ENCODE measurements around the gene CD200R1. TPM values are rescaled to one million over a fixed set of nuclear protein-coding genes. Genes with fewer than 3 reads are reported as not detected.
A peak's percentile ranks its signal among the peaks of the same experiment; 100 is the strongest.

The CD200R1 gene
- total and polyA plus RNA-seq, 2 donors (not counting 1 experiment from before 2014, with no cell fraction given), result 0.17 to 1.1 TPM

- no peak for TF ChIP-seq EZH2 (IDR thresholded peaks at IDR 0.05; ENCODE audit: low read length, missing control alignments)
- no peak for TF ChIP-seq CTCF (conservative IDR thresholded peaks at IDR 0.05 in 1 of 2, IDR thresholded peaks at IDR 0.05 in 1 of 2; ENCODE audit: low read depth in 1 of 2, low read length in 2 of 2)
- Histone ChIP-seq H3K9ac (ENCODE audit: insufficient read depth, low read length) (no peak overlapping the region), H4K20me1 (ENCODE audit: control insufficient read depth, extremely low read depth, insufficient read depth, low read length) (no peaks in the 10 kb centered on the region)
These were observed 66.7 kb downstream of the CD200R1 start for GRCh38 chr3:112908252-112908651.

GRCh38 chr3:112904786-112905185, 70.1 kb downstream of the CD200R1 start:
- TF ChIP-seq EZH2 (IDR thresholded peaks at IDR 0.05; ENCODE audit: low read length, missing control alignments) (no peak), CTCF (conservative IDR thresholded peaks at IDR 0.05 in 1 of 2, IDR thresholded peaks at IDR 0.05 in 1 of 2; ENCODE audit: low read depth in 1 of 2, low read length in 2 of 2) (no peak)

More at GRCh38 chr3:112908252-112908651, 66.7 kb downstream of the CD200R1 start:
- no peaks in the 10 kb centered on the region for H3K36me3 ChIP-seq (ENCODE audit: control insufficient read depth, insufficient read depth, low read length)
- no peaks in the 10 kb centered on the region for H3K79me2 ChIP-seq (ENCODE audit: control insufficient read depth, insufficient read depth, low read length)
- H3K4me1 ChIP-seq (ENCODE audit: control insufficient read depth, extremely low read depth, insufficient read depth, low read length), result no peaks in the 10 kb centered on the region
- H3K4me2 ChIP-seq (ENCODE audit: extremely low read depth, insufficient read depth, low read length), result no peak overlapping the region
- H3K27me3 ChIP-seq (ENCODE audit: control insufficient read depth, insufficient read depth, low read length), result no peaks in the 10 kb centered on the region
- H3K27ac ChIP-seq (ENCODE audit: insufficient read depth, low read length), result no peak overlapping the region
- H3K4me3 ChIP-seq (replicated peaks in 1 of 4; ENCODE audit: control extremely low read depth in 1 of 4, insufficient read depth in 1 of 4, low read depth in 3 of 4, low read length in 4 of 4), result no peak overlapping the region
- DNase-seq (ENCODE audit: low read depth in 2 of 2), result no peak
- no peaks in the 10 kb centered on the region for H3K9me3 ChIP-seq (ENCODE audit: control insufficient read depth, insufficient read depth, low read depth, low read length)
- H2AFZ ChIP-seq (ENCODE audit: low read length), result no peak overlapping the region

GRCh38 chr3:112900113-112900512, 74.8 kb downstream of the CD200R1 start:
- H3K4me2 ChIP-seq (ENCODE audit: extremely low read depth, insufficient read depth, low read length), result no peak overlapping the region

More at GRCh38 chr3:112904786-112905185, 70.1 kb downstream of the CD200R1 start:
- no peaks in the 10 kb centered on the region for H3K27me3 ChIP-seq (ENCODE audit: control insufficient read depth, insufficient read depth, low read length)
- no peaks in the 10 kb centered on the region for H3K9me3 ChIP-seq (ENCODE audit: control insufficient read depth, insufficient read depth, low read depth, low read length)
- H3K27ac ChIP-seq (ENCODE audit: insufficient read depth, low read length), result no peak overlapping the region
- H4K20me1 ChIP-seq (ENCODE audit: control insufficient read depth, extremely low read depth, insufficient read depth, low read length), result no peaks in the 10 kb centered on the region
- H3K36me3 ChIP-seq (ENCODE audit: control insufficient read depth, insufficient read depth, low read length), result no peaks in the 10 kb centered on the region
- H3K4me3 ChIP-seq (replicated peaks in 1 of 4; ENCODE audit: control extremely low read depth in 1 of 4, insufficient read depth in 1 of 4, low read depth in 3 of 4, low read length in 4 of 4), result no peak overlapping the region
- H3K4me2 ChIP-seq (ENCODE audit: extremely low read depth, insufficient read depth, low read length), result no peak overlapping the region
- no peaks in the 10 kb centered on the region for H3K79me2 ChIP-seq (ENCODE audit: control insufficient read depth, insufficient read depth, low read length)
- no peak for DNase-seq (ENCODE audit: low read depth in 2 of 2)
- no peak overlapping the region for H3K9ac ChIP-seq (ENCODE audit: insufficient read depth, low read length)
- no peak overlapping the region for H2AFZ ChIP-seq (ENCODE audit: low read length)
- no peaks in the 10 kb centered on the region for H3K4me1 ChIP-seq (ENCODE audit: control insufficient read depth, extremely low read depth, insufficient read depth, low read length)

More at GRCh38 chr3:112900113-112900512, 74.8 kb downstream of the CD200R1 start:
- no peaks in the 10 kb centered on the region for H3K36me3 ChIP-seq (ENCODE audit: control insufficient read depth, insufficient read depth, low read length)
- H3K79me2 ChIP-seq (ENCODE audit: control insufficient read depth, insufficient read depth, low read length), result no peaks in the 10 kb centered on the region
- H2AFZ ChIP-seq (ENCODE audit: low read length), result peak overlapping the region; percentile 14
- H3K9ac ChIP-seq (ENCODE audit: insufficient read depth, low read length), result no peak overlapping the region
- H3K4me3 ChIP-seq (replicated peaks in 1 of 4; ENCODE audit: control extremely low read depth in 1 of 4, insufficient read depth in 1 of 4, low read depth in 3 of 4, low read length in 4 of 4), result no peak overlapping the region
- no peaks in the 10 kb centered on the region for H3K4me1 ChIP-seq (ENCODE audit: control insufficient read depth, extremely low read depth, insufficient read depth, low read length)
- DNase-seq (ENCODE audit: low read depth in 2 of 2), result peak; percentile 12 to 18
- no peaks in the 10 kb centered on the region for H3K9me3 ChIP-seq (ENCODE audit: control insufficient read depth, insufficient read depth, low read depth, low read length)
- H3K27me3 ChIP-seq (ENCODE audit: control insufficient read depth, insufficient read depth, low read length), result no peaks in the 10 kb centered on the region
- no peak overlapping the region for H3K27ac ChIP-seq (ENCODE audit: insufficient read depth, low read length)
- TF ChIP-seq CTCF (conservative IDR thresholded peaks at IDR 0.05 in 1 of 2, IDR thresholded peaks at IDR 0.05 in 1 of 2; ENCODE audit: low read depth in 1 of 2, low read length in 2 of 2) (no peak), EZH2 (IDR thresholded peaks at IDR 0.05; ENCODE audit: low read length, missing control alignments) (no peak)
- H4K20me1 ChIP-seq (ENCODE audit: control insufficient read depth, extremely low read depth, insufficient read depth, low read length), result no peaks in the 10 kb centered on the region
